Colonic mucosa (tissue), 4 donors: ENCODE measurements around the gene GNG7. TPM values are rescaled to one million over a fixed set of nuclear protein-coding genes. Genes with fewer than 3 reads are reported as not detected.
A peak's percentile ranks its signal among the peaks of the same experiment; 100 is the strongest.
"Not testable (repeated sequence)": the region's sequence is repeated elsewhere in the genome, so short reads cannot be mapped to it uniquely, and the experiment has no call there.

Source experiments
- DNase-seq: peaks from one replicate; pipeline ENCODE4 v3.0.0-alpha.2; 2020
- H3K27ac ChIP-seq: fragments of 200-600 bp; one replicate; pipeline ENCODE4 v1.8.0; 2021
- H3K27me3 ChIP-seq: fragments of 200-600 bp; one replicate; pipeline ENCODE4 v1.8.0; 2021
- H3K36me3 ChIP-seq: fragments of 200-600 bp; one replicate; pipeline ENCODE4 v1.8.0; 2021
- H3K4me1 ChIP-seq: fragments of 200-600 bp; one replicate; pipeline ENCODE4 v1.8.0; 2021; ENCODE audit warnings: mild to moderate bottlenecking
- H3K4me3 ChIP-seq: fragments of 200-600 bp; one replicate; pipeline ENCODE4 v1.8.0; 2021
- H3K9ac ChIP-seq, 2 donors: one replicate each; pipeline ENCODE4 v1.7.0; 2013; ENCODE audit warnings: control low read depth in 2 of 2, low read depth in 2 of 2, low read length in 2 of 2
- H3K9me3 ChIP-seq: fragments of 200-600 bp; one replicate; pipeline ENCODE4 v1.8.0; 2021
- intact Hi-C: fragments of 100-400 bp; cut with DNase I; formaldehyde crosslinking; loops from one replicate; pipeline ENCODE4 v1.14.1; 2022
- total RNA-seq, 2 donors: library from RNA; stranded (reverse); fragmentation: NEBNext Ultra II Directional in 1 of 2; extraction: Animal tissue kit (Norgen Biotek cat#: 25700) in 1 of 2; gene quantifications; one replicate each; pipeline ENCODE4 v1.2.1, GENCODE V29; 2021
- TF ChIP-seq, protein P1 (sequence below): fragments of 200-600 bp; IDR thresholded peaks from one replicate; pipeline ENCODE4 v1.8.0; 2022; ENCODE audit warnings: antibody characterized with exemption, mild to moderate bottlenecking
- donor health status: healthy.
- donor health status: DM: no; HTN: no; CAD: no.
- donor health status: DM: no; HTN: no; CAD: no.

The GNG7 gene
- total RNA-seq, 2 donors from 2014 or later = 1.5 to 3.2 TPM

DNA sequence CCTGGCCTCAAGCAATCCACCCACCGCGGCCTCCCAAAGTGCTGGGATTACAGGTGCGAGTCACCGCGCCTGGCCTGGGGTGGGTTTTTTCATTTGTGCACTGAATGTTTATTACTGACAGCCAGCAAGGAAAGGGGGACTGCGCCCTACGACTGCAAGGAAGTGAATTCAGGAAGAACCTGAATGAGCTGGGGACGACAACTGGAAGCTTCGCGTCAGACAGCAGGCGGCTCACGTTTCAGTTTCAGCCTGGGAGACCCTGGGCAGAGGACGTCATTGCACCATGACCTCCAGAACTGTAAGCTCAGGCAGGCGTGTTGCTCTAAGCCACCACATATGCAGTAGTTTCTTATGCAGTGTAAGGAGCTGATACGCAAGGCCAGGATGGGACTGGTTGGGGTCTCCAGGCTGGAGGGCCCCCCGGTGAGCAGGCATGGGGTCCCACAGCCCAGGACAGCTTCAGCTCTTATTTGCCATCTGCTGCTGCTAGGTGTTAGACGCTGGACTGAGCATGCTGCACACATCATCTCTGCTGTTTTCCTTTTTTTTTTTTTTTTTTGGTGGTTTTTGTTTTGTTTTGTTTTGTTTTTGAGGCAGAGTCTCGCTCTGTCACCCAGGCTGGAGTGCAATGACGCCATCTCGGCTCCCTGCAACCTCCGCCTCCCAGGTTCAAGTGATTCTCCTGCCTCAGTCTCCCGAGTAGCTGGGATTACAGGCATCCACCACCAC, 160.0 kb downstream of the GNG7 start:
- no peaks in the 10 kb centered on the region for H3K36me3 ChIP-seq
- TF ChIP-seq, protein P1, sequence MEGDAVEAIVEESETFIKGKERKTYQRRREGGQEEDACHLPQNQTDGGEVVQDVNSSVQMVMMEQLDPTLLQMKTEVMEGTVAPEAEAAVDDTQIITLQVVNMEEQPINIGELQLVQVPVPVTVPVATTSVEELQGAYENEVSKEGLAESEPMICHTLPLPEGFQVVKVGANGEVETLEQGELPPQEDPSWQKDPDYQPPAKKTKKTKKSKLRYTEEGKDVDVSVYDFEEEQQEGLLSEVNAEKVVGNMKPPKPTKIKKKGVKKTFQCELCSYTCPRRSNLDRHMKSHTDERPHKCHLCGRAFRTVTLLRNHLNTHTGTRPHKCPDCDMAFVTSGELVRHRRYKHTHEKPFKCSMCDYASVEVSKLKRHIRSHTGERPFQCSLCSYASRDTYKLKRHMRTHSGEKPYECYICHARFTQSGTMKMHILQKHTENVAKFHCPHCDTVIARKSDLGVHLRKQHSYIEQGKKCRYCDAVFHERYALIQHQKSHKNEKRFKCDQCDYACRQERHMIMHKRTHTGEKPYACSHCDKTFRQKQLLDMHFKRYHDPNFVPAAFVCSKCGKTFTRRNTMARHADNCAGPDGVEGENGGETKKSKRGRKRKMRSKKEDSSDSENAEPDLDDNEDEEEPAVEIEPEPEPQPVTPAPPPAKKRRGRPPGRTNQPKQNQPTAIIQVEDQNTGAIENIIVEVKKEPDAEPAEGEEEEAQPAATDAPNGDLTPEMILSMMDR = no peak
- no peak overlapping the region for H3K9ac ChIP-seq
- DNase-seq = no peak
- peaks cover 20% of the 10 kb centered on the region for H3K4me1 ChIP-seq
- H3K9me3 ChIP-seq = no peaks in the 10 kb centered on the region
- peak overlapping the region; percentile 87 for H3K27ac ChIP-seq
- H3K27me3 ChIP-seq = no peaks in the 10 kb centered on the region
- H3K4me3 ChIP-seq = no peak overlapping the region
- intact Hi-C loops = loop anchor here (5.0 kb wide), 1 partner anchor 65 kb away; the partner anchor contains the start of gene GADD45B

DNA sequence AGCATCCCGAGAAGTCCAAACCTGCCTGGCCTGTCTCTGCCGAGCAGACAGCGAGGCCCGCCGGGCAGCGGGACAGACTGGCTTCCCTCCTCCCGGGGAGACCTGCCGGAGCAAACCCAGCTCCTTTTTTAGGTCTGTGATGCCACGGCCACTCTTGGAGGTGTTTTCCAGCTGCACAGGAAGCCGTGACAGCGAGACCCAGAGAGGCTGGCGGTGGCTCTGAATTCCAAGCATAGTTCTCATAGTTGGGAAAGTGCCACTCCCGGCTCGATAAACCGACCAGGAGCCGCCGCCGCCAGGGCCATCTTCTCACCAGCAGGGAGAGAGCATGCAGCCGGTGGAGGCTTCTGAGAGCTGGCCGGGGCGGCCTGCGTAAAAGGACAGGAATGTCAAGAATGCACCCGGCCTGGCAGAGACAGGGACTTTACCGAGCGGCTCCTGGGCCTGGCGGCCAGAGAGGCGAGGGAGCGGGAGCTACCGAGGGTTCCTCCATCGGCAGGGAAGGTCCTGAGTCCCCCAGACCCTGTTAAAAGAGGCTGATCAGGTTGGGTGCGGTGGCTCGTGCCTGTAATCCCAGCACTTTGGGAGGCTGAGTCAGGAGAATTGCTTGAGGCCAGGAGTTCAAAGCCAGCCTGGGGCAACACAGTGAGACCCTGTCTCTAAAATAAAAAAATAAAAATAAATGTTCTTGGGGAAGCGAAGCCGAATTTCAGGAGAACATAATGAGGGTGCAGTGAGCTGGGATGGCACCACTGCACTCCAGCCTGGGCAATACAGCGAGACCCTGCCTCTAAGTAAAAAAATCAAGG, 161.6 kb downstream of the GNG7 start:
- H3K4me3 ChIP-seq = no peak overlapping the region
- intact Hi-C loops = loop anchor here (5.0 kb wide), 1 partner anchor 64 kb away; the partner anchor contains the start of gene GADD45B

DNA sequence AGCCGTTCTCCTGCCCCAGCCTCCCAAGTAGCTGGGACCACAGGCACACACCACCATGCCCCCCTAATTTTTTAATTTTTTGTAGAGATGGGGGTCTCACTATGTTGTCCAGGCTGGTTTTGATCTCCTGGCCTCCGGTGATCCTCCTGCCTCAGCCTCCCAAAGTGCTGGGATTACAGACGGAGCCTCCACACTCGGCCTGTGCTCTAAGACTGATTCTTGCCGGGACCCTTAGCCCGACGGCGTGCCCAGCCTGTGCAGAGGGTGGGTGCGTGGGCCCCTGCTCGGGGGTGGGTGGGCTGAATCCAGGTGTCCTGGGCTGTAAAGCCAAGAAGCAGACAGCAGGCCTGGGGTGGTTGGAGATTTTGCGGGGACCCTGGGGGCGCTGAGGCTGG, 162.2 kb downstream of the GNG7 start:
- no peak for DNase-seq
- intact Hi-C loops = loop anchor here (5.0 kb wide), 1 partner anchor 63 kb away; the partner anchor contains the start of gene GADD45B
- Histone ChIP-seq H3K36me3 (no peaks in the 10 kb centered on the region), H3K9ac (peak overlapping the region in 1 of 2 donors; percentile 12), H3K4me3 (no peak overlapping the region), H3K4me1 (peaks cover 15% of the 10 kb centered on the region), H3K27me3 (no peaks in the 10 kb centered on the region), H3K9me3 (no peaks in the 10 kb centered on the region), H3K27ac (peak overlapping the region; percentile 38)
- TF ChIP-seq, protein P1 = no peak

More for the DNA sequence above, 161.6 kb downstream of the GNG7 start:
- TF ChIP-seq, protein P1 = no peak
- Histone ChIP-seq H3K27me3 (no peaks in the 10 kb centered on the region), H3K4me1 (peaks cover 15% of the 10 kb centered on the region), H3K27ac (peak overlapping the region; percentile 38), H3K36me3 (no peaks in the 10 kb centered on the region), H3K9me3 (no peaks in the 10 kb centered on the region), H3K9ac (peak overlapping the region in 1 of 2 donors; percentile 26)
- DNase-seq = peak; percentile 72

DNA sequence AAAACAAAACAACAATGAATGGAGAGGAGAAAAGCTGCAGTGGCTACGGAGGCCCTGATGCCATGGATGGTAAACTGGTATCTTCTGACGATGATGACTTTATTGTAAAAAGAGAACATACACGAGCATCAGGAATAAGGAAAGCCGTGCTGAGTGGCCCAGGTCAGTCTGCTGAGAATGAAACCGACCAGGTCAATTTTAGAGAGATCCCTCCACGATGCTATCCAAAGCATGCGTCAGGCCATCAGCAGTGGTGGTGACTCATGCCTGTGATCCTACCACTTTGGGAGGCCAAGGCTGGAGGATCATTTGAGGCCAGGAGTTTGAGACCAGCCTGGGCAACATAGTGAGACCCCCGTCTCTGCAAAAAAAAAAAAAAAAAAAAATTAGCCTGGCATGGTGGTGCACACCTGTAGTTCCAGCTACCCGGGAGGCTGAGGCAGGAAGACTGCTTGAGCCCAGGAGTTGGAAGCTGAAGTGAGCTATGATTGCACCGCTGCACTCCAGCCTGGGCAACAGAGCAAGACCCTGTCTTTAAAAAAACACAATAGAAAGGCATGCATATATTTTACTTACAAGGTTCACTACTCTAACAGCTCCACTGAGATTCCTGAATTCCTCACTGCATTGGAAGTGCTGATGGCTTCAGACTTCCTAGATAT, 164.3 kb downstream of the GNG7 start:
- no peak for DNase-seq
- intact Hi-C loops = no loop called here
- TF ChIP-seq, protein P1 = no peak

DNA sequence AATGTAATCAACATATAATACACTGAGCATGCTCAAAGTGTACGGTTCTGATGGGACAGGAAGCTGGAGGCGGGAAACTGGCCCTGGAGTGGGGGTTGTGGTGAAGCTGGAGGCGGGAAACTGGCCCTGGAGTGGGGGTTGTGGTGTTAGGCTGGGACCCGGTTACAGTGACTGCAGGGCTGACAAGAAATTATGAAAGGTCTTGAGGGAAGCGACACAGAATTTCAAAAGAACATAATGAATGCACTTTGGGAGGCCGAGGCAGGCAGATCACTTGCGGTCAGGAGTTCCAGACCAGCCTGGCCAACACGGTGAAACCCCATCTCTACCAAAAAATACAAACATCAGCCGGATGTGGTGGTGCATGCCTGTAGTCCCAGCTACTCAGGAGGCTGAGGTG, 164.9 kb downstream of the GNG7 start:
- H3K4me1 ChIP-seq, DNase-seq, H3K36me3 ChIP-seq, H3K27ac ChIP-seq, H3K9ac ChIP-seq, H3K9me3 ChIP-seq, H3K27me3 ChIP-seq, intact Hi-C loops, H3K4me3 ChIP-seq: not testable (repeated sequence)

More for the DNA sequence above, 164.3 kb downstream of the GNG7 start:
- H3K4me3 ChIP-seq = no peak overlapping the region
- H3K9me3 ChIP-seq = no peaks in the 10 kb centered on the region
- no peaks in the 10 kb centered on the region for H3K27me3 ChIP-seq
- no peak overlapping the region for H3K9ac ChIP-seq
- peaks cover 7% of the 10 kb centered on the region for H3K4me1 ChIP-seq
- H3K27ac ChIP-seq = no peak overlapping the region
- H3K36me3 ChIP-seq = no peaks in the 10 kb centered on the region
